Osteoblast (primary cell): ENCODE measurements around the gene GALNT10. TPM values are rescaled to one million over a fixed set of nuclear protein-coding genes. Genes with fewer than 3 reads are reported as not detected.

ENCODE experiments used
- DNase-seq: peaks from one replicate; pipeline ENCODE4 v3.0.0; 2011; ENCODE audit warnings: low spot score, mixed read lengths; ENCODE audit not compliant: insufficient read length; ENCODE audit errors: missing footprints
- H2AFZ ChIP-seq: 2 replicates; pipeline ENCODE4 v1.6.0; 2011; ENCODE audit warnings: mild to moderate bottlenecking, low read length
- H3K27ac ChIP-seq: 2 replicates; pipeline ENCODE4 v1.5.1; 2011; ENCODE audit warnings: mild to moderate bottlenecking, low read depth, low read length, moderate library complexity
- H3K27me3 ChIP-seq: 2 replicates; pipeline ENCODE4 v1.6.0; 2012; ENCODE audit warnings: mild to moderate bottlenecking, control low read depth, inconsistent platforms, low read length, moderate library complexity; ENCODE audit not compliant: insufficient read depth
- H3K36me3 ChIP-seq: 2 replicates; pipeline ENCODE4 v1.5.1; 2011; ENCODE audit warnings: mild to moderate bottlenecking, low read length, control low read depth, moderate library complexity; ENCODE audit not compliant: insufficient read depth
- H3K4me1 ChIP-seq: 2 replicates; pipeline ENCODE4 v1.5.1; 2011; ENCODE audit warnings: mild to moderate bottlenecking, low read length, control low read depth, moderate library complexity; ENCODE audit not compliant: insufficient read depth
- H3K4me2 ChIP-seq: 2 replicates; pipeline ENCODE4 v1.6.0; 2011; ENCODE audit warnings: mild to moderate bottlenecking, low read length; ENCODE audit not compliant: insufficient read depth
- H3K4me3 ChIP-seq: fragments of 200-600 bp; sonication (generic); 3 replicates; pipeline ENCODE4 v1.5.1; 2012; ENCODE audit warnings: mild to moderate bottlenecking, low read length, inconsistent platforms; ENCODE audit not compliant: insufficient read depth
- H3K79me2 ChIP-seq: 2 replicates; pipeline ENCODE4 v1.6.0; 2012; ENCODE audit warnings: mild to moderate bottlenecking, low read length, control low read depth, inconsistent platforms; ENCODE audit not compliant: insufficient read depth
- H3K9me3 ChIP-seq: 2 replicates; pipeline ENCODE4 v1.5.1; 2011; ENCODE audit warnings: low read depth, low read length, control low read depth
- H4K20me1 ChIP-seq: 2 replicates; pipeline ENCODE4 v1.6.0; 2012; ENCODE audit warnings: mild to moderate bottlenecking, low read length, control low read depth; ENCODE audit not compliant: insufficient read depth
- CTCF ChIP-seq: IDR thresholded peaks from 2 replicates; pipeline ENCODE4 v1.5.1; 2011; ENCODE audit warnings: mild to moderate bottlenecking, low read depth, low read length, moderate library complexity; ENCODE audit errors: extremely low read depth
- total RNA-seq: library from RNA; depleted of rRNA; stranded (reverse); fragments of >200 nt; gene quantifications from 2 replicates; pipeline ENCODE4 v1.2.3, GENCODE V29; 2012

The GALNT10 gene
- total RNA-seq, 1 donor, result 62.2 TPM

DNA sequence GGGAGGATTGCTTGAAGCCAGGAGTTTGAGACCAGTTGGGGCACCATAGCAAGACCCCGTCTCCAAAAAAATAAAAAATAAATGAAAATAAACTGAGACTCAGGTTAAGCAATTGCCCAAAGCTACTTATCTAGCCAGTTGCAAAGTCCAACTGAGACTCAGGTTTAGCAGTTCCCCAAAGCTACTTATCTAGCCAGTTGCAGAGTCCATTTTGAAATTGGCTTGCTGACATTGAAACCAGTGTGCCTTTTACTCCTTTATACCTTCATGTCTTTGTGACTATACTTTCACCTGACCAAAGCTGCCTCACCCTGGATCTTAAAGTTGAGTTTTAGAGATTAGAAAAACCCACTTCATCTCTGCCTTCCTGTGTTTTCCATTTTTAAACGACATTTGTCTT, 66.5 kb downstream of the GALNT10 start:
- DNase-seq, result no peak
- Histone ChIP-seq H3K36me3 (no peaks in the 10 kb centered on the region), H3K27me3 (no peaks in the 10 kb centered on the region), H3K4me1 (peaks cover 13% of the 10 kb centered on the region), H3K79me2 (peaks cover 30% of the 10 kb centered on the region), H2AFZ (no peak overlapping the region), H3K4me2 (no peak overlapping the region), H3K4me3 (no peak overlapping the region), H4K20me1 (peaks cover 13% of the 10 kb centered on the region), H3K27ac (no peak overlapping the region), H3K9me3 (no peaks in the 10 kb centered on the region)
- TF ChIP-seq CTCF, result no peak

GRCh38 chr5:154258531-154259217, 68.1 kb downstream of the GALNT10 start:
- H4K20me1 ChIP-seq, result peaks cover 6% of the 10 kb centered on the region
- no peak for TF ChIP-seq CTCF
- H3K4me2 ChIP-seq, result no peak overlapping the region
- H2AFZ ChIP-seq, result no peak overlapping the region
- H3K27me3 ChIP-seq, result no peaks in the 10 kb centered on the region
- H3K4me1 ChIP-seq, result peaks cover 13% of the 10 kb centered on the region
- no peak overlapping the region for H3K4me3 ChIP-seq
- H3K79me2 ChIP-seq, result peaks cover 29% of the 10 kb centered on the region
- no peaks in the 10 kb centered on the region for H3K9me3 ChIP-seq
- DNase-seq, result no peak
- no peaks in the 10 kb centered on the region for H3K36me3 ChIP-seq
- no peak overlapping the region for H3K27ac ChIP-seq

- H3K4me3 ChIP-seq, result no peak overlapping the region
- peak overlapping the region; percentile 22 for H3K27ac ChIP-seq
- no peak overlapping the region for H3K4me2 ChIP-seq
- DNase-seq, result peak; percentile 48
- H3K36me3 ChIP-seq, result no peaks in the 10 kb centered on the region
- no peaks in the 10 kb centered on the region for H3K27me3 ChIP-seq
- TF ChIP-seq CTCF, result no peak
- peaks cover 4% of the 10 kb centered on the region for H4K20me1 ChIP-seq
- no peak overlapping the region for H2AFZ ChIP-seq
- H3K4me1 ChIP-seq, result peaks cover 21% of the 10 kb centered on the region
- H3K79me2 ChIP-seq, result peaks cover 19% of the 10 kb centered on the region
- no peaks in the 10 kb centered on the region for H3K9me3 ChIP-seq
Observed at GRCh38 chr5:154260224-154260927, 69.8 kb downstream of the GALNT10 start.

- H3K79me2 ChIP-seq, result peaks cover 16% of the 10 kb centered on the region
Observed at GRCh38 chr5:154262342-154262741, 71.8 kb downstream of the GALNT10 start.

More at GRCh38 chr5:154262342-154262741, 71.8 kb downstream of the GALNT10 start:
- DNase-seq, result no peak
- Histone ChIP-seq H3K27me3 (no peaks in the 10 kb centered on the region), H2AFZ (no peak overlapping the region), H3K4me3 (no peak overlapping the region), H3K4me2 (no peak overlapping the region), H3K9me3 (no peaks in the 10 kb centered on the region), H3K4me1 (peaks cover 25% of the 10 kb centered on the region), H3K36me3 (no peaks in the 10 kb centered on the region), H3K27ac (no peak overlapping the region), H4K20me1 (peaks cover 4% of the 10 kb centered on the region)
- no peak for TF ChIP-seq CTCF
